ENCODE measurements around the gene DIP2B. TPM values are rescaled to one million over a fixed set of nuclear protein-coding genes. Genes with fewer than 3 reads are reported as not detected.

The DIP2B gene
- total RNA-seq, 1 donor from 2014 or later: 26.3 TPM

DNA sequence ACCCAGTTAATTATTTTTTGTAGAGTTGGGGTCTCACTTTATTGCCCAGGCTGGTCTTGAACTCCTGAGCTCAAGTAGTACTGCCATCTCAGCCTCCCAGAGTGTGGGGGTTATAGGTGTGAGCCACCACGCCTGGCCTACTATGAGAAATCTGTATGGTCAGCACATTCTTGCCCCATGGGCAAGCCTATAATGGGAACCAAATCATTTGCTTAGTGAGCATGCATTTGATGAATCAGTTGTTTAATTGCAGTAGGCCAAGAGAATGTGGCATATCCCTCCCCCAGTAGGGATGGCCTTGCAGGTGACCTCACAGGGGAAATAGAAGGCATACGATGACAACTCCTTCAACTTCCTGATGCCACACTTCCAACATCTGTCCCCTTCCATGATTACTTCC is 122.7 kb downstream of the DIP2B start:
- intact Hi-C loops (cut with micrococcal nuclease): no loop called here

DNA sequence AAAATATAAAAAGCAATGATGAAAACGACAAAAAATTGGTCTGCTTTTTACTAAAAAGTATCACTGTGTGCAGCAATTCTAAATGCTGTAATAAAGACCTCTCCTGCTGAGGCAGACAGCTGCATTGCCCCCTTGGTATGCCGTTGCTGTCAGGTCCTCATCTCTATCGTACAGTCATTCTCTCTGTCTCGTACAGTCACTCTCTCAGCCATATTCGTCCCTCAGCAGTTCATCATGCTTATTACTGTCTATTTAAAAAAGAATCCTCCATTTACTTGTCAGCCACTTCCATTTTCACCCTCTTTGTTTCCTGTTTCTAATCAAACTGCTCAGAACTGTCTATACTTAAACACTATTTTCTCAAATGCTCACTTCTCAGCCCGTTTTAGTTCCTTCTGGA is 123.6 kb downstream of the DIP2B start:
- intact Hi-C loops (cut with micrococcal nuclease): no loop called here

DNA sequence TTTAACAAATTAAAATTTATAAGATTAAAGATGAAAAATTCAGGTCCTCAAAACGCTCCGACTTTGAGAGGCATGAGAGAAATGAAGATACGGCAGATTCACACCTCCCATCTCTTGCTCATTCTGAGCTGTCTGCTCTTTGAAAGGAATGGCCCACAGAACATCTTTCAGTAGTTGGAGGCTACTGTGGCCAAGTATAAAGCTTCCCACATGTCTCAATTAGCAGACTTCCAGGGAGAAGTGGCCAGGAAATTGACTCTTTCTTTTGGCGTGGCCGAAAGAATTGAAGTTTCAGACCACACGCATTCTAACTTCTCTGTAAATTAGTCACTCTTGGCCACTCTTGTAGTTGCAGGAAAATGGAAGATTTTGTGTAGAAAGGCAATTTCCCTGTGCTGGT is 129.2 kb downstream of the DIP2B start:
- intact Hi-C loops (cut with micrococcal nuclease): no loop called here

DNA sequence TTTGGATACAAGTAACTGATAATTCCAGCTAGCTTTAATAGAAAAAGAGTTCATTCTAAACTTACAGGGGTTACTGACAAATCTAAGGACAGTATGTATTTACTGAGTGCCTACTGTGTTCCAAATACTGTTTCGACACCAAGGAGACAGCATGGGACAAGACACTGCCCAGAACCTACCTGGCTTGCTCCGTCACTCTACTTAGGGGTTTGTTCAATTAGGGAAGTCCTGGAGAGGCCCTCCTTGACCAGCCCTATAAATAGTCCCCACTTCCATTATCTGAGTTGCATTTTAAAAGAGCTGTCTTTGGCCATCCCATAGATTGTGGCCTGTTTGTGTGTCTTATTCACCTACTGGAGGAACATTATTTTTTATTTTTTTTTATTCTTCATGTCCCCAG is 129.6 kb downstream of the DIP2B start:
- intact Hi-C loops (cut with micrococcal nuclease): no loop called here

DNA sequence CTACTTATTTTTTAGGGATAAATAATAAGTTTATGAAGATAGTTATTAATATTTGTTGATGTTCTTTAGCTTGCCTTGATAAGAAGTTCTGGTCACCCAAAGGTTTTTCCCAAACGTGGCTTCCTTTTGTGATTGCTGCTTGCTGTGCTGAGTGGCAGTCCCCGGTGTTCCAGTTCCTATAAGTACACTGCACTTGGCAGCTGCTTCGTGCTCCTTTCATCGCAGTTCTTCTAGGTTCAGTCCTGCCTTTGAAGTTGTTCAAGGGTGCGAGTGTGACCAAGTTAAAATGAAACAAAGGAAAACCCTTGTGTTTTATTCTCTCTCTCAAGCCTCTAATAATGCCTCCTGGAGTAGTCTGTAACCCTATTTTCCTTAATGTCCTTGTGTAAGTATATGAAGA is 130.6 kb downstream of the DIP2B start:
- intact Hi-C loops (cut with micrococcal nuclease): loop anchor here (5.0 kb wide), 1 partner anchor 38 kb away; no protein-coding TSS in a partner anchor

DNA sequence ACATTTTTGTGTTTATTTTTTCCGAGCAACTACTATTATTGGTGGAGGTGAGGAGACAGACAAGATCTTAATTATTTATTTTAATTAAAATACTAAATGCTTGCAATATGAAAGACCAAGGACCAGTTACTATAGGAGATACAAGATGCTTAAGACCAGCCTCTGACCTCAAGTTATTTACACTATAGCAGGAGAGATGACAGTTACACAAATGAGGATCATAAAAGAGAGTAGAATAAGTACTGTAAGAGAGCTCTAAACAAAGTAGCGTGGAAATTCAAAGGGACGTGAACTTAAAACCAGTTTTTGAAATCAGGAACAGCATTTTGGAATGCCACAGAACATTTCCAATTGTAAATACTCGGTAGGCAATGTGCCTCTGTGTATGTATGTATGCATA is 131.1 kb downstream of the DIP2B start:
- intact Hi-C loops (cut with micrococcal nuclease): loop anchor here (5.0 kb wide), 1 partner anchor 39 kb away; no protein-coding TSS in a partner anchor

DNA sequence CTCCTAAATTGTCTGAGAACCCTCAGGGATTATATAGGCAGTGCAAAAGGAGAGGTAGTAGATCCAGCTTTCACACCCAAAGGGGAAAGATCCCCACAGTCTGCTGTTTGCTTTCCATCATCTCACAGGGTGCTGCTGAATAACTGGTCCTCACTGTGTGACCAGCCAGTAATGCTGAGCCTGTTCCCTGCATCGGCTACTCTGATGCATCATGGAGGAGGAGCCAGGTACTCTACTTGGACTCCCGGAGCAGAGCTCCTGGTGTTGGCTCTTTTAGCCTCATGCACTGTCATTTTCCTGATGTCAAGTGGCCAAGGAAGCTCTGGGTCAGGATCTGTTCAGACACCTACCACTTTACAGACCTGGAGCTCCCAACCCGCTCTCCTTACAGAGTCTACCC is 131.7 kb downstream of the DIP2B start:
- intact Hi-C loops (cut with micrococcal nuclease): loop anchor here (5.0 kb wide), 1 partner anchor 39 kb away; no protein-coding TSS in a partner anchor

DNA sequence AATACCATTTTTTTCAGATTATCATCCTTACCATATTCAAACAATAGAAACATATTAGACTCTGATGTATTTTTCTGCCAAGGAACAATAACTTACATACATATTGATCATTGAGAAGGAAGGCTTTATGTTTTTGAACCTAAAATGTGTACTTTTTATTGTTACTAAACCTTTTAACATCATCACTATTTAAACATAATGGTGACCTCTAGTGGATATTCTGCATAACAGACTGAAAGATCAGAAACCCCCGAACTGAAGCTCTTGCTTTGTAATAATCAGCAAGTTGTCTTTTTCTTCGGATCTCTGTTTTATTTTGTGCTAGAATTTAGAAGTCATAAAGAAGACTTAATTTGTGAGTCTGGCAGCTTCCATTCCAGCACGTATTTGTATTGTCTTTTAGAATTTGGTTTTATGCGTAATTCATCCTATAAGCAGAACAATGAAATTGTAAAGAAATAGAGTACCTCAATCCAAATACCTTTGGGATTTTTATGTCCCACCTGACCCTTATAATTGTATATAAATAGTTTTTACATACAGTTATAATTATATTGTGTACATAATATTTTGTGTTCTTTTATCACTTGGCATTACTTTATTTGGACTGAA is 133.2 kb downstream of the DIP2B start:
- intact Hi-C loops (cut with micrococcal nuclease): loop anchor here (1.0 to 5.0 kb wide), 2 partner anchors 41 to 134 kb away; partner anchors contain the start of gene DIP2B

DNA sequence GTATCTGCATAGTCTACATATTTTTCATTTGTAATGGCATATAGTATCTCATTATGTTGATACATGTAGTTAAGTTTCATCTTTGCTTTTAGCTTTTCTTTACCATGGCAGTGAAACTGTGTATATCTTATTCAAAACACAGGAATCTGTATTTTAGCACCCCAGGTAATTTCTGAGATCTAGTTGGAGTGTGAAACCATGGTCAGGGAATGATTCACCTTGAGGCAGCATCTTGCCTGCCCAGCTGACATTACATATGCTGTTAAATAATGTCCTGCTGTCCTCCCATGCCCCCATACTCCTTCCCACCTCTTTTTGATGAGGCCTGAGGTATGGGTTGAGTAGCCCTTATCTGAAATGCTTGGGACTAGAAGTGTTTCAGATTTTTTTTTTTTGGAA is 133.7 kb downstream of the DIP2B start:
- intact Hi-C loops (cut with micrococcal nuclease): loop anchor here (1.0 to 5.0 kb wide), 2 partner anchors 41 to 134 kb away; partner anchors contain the start of gene DIP2B

DNA sequence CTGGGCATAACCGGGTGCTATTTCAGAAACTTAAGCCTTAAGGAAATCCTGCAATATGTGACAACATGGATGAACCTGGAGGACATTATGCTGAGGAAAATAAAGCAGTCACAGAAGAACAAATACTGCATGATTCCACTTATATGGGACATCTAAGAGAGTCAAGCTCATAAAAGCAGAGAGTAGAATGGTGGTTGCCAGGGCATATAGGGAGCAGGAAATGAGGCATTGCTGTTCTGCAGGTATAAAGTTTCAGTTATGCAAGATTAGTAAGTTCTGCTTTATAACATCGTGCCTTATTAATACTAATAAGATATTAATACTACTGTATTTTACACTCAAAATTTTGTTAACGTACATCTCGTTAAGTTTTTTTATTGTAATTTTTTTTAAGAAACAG is 134.9 kb downstream of the DIP2B start:
- intact Hi-C loops (cut with micrococcal nuclease): loop anchor here (5.0 kb wide), 1 partner anchor 42 kb away; no protein-coding TSS in a partner anchor

DNA sequence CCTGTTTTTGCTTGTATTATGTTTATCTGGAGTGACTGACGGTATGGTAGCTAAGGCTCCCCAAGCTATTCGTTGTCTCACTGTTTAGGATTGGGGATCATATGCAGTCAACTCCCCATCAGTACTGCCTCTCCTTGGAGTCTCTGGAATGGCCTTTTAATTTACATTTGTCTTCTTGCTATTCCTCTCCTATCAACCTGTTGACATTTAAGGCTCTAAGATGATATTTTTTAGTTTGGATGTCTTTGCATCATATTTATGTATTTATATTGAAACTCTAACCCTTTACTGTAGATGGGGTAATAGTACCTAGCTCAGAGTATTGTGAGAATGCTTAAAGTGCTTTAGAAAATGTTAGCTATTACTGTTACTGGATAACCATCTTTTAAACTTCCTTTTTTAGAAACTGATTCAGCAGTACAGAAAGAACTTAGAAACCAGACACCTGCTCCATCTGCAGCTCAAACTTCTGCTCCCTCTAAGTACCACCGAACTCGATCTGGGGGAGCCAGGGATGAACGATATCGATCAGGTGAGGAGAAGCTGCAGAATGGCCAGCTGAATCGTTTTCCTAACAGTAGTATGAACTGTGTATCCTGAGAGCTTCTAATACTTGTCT is 135.6 kb downstream of the DIP2B start:
- intact Hi-C loops (cut with micrococcal nuclease): no loop called here

DNA sequence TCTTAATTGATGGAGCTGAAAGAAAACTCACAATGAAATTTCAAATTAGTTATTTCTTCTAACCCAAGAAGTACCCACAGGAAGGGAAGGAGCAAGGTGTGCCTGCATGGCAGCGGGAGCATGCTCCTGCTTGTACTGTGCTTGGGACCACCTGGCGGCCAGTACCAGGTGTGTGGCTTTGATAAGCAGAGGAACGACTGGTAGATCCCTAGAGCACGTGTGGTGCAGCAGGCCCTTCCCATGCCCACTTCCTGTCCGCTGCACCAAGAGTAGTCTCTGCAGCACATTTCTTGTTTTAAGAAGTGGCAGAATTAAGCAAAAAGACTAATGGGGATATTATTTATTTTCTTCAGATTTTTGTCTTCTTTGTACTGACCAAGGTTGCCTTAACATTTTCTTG is 136.8 kb downstream of the DIP2B start:
- intact Hi-C loops (cut with micrococcal nuclease): no loop called here

DNA sequence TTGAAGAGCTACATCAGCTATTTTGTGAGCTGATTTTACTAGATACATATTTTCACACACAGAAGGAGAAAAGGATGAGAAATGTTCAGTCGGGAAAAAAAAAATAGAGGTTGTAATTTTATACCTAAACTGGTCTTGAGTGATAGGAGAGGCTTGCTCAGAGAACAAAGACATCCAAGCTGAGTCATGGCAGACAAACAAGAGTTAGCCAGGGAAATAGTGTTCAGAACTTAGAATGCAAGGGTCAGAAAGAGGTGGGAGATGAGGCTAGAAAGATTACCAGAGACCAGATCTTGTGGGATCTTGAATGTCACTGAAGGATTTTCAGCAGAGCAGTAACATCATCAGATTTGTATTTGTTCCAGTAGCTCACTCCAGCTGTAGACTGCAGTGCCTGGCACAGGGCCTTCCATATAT is 137.3 kb downstream of the DIP2B start:
- intact Hi-C loops (cut with micrococcal nuclease): no loop called here

DNA sequence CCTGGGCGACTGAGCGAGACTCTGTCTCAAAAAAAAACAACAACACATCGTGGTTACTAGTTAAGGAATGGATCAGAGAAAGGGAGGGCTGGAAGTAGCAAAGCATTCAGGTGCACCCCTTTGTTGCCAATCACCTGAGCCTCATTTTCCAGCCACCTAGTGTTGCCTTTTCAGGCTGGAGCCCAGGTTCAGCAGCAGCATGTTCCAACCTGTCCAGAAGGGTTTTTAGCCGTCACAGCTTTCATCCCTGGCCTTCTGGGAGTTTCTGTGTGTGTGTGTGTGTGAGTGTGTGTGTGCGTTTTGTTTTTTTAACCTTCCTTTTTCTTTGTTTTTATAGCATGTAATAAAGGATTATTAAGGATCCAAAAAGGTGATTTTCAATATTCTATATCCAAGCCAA is 138.0 kb downstream of the DIP2B start:
- intact Hi-C loops (cut with micrococcal nuclease): no loop called here

DNA sequence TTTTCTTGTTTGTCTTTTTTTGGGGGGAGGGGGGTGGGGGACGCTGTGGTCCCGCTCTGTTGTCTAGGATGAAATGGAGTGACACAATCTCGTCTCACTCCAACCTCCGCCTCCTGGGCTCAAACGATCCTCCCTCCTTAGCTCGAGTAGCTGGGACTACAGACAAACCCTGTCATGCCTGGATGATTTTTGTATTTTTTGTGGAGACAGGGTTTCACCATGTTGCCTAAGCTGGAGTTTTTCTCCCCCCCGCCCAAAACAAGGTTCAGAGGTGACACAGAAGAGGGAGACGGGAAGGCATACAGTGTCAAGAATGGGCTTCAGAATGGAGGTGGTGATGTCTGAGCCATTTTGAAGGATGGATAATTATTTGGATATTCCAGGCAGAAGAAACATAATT is 142.2 kb downstream of the DIP2B start:
- intact Hi-C loops (cut with micrococcal nuclease): no loop called here

DNA sequence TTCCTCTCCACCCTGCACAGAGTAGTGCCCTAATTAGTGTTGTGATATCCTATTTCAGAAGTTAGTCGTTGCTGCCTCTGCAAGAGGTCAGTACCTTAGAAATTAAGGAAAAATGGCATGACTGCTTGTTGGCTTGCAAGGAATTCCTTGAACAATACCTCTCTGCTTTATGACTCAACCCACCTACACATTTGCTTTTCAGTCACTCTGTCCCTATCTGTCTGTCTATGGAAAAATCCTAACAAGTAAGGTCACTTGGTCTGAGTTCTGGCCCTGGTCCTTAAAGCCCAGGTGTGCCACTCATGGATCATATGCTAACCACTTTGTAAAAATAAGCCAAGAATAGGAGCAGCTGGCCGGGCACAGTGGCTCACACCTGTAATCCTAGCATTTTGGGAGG is 142.7 kb downstream of the DIP2B start:
- intact Hi-C loops (cut with micrococcal nuclease): no loop called here

DNA sequence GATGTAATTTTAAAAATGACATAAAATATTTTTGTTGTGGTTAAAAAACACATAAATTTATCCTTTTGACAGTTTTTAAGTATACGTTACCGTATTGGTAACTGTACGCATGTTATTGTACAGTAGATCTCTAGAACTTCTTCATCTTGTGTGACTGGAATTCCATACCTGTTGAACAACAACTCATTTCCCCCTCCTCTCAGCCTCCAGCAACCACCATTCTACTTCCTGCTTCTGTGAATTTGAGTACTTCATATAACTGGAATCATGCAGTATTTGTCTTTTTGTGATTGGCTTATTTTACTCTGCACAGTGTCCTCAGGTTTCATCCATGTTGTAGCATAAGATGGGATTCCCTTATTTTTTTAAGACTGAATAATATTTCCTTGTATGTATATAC is 145.5 kb downstream of the DIP2B start:
- intact Hi-C loops (cut with micrococcal nuclease): no loop called here

DNA sequence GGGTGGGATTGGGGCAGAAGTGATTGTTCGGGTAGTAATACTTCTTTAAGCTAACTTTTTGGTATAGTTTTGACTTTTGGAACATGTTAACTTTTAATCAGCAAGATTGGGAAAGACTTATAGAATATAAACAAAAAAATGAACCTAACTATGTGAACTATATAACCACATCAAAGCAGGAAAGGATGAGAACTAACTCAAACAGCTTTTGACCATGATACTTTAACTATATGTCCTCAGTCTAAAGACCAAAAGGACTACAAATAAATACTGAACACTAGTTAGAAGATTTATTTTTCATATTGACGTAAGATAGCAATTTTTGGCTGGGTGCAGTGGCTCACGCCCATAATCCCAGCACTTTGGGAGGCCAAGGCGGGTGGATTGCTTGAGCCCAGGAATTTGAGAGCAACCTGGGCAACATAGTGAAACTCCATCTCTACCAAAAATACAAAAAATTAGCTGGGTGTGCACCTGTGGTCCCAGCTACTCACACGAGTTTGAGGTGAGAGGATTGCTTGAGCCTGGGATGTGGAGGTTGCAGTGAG is 150.7 kb downstream of the DIP2B start:
- intact Hi-C loops (cut with micrococcal nuclease): no loop called here

DNA sequence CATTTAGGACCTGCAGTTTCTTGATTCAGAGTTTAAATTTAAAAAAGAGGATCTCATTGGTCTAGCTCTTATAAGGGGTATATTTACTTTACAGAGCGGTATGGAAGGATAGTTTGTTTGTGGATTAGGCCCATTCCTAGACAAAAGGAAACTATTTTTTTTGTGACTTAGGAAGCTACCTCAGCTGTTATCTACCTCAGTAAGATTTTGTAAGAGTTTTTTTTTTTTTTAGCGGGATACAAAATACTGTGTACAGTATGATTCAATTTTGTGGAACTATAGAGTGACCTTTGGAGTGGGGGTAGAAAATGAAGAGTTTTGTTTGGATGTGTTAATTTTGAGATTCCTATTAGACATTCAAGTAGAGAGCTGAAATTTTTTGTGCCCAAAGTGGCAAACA is 154.5 kb downstream of the DIP2B start:
- intact Hi-C loops (cut with micrococcal nuclease): no loop called here

DNA sequence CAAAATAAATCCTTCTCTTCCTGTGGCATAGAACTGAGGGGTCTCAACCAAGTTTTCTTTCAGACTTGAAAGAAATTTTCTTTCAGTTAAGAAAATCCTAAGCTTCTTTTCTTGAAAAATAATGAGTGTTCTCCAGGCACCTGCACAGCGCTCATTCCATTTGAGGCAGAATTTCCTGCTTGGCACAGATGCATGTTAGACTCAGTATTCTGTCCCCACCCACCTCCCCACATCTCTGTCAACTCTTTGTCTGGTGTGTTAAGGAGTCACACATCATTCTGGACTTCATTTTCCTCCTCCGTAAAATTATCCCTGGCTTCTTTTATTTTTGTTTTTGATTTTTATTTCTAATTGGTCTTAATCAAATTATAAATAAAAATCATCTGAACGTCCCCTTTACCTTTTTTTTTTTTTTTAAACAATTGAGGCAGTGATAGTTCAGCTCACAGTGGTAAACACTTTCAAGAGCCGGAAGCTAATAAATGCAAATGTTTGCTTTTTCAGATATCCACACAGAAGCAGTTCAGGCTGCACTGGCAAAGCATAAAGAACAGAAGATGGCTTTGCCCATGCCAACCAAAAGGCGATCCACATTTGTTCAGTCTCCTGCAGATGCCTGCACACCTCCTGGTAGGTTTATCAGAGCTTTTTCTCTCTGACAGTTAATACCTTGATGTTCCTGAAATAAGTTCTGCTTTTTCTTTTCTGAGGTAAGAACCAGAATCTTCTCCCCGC is 155.1 kb downstream of the DIP2B start:
- intact Hi-C loops (cut with micrococcal nuclease): no loop called here

DNA sequence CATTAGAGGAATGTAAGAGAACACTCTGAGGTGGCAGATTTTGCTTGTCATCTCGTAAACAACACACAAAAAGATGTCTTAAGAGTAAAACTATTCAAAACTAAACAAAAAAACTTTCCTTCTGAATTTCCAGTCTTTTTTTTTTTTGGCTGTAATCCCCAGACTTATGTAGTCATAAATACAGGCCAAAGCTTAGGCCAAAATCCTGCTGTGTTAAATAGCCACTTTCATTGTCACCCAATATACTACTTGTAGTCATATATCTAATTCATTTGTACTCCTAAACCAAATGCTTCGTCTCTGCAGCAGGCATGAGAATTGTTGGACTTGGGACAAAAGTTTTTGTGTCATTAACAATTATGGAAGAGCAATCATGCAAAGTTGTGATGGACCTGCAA is 155.6 kb downstream of the DIP2B start:
- intact Hi-C loops (cut with micrococcal nuclease): no loop called here

Data from T-helper 2 cell treated with Interferon-gamma antibody and Interleukin-4, amounts not matched to agents 100 ng/mL and 5 ng/mL, for 36 hours (primary cell).